ENCODE results near the gene GDF10.

Gene GDF10

GRCh38 chr10:47335906-47336305 lies 35.9 kb downstream of the GDF10 start:
- no peaks in the 10 kb centered on the region for H4K20me1 ChIP-seq (ENCODE audit: insufficient read depth, low read length)
- no peaks in the 10 kb centered on the region for H3K36me3 ChIP-seq (replicated peaks; ENCODE audit: insufficient read depth, low read length)
- no peak overlapping the region for H3K27ac ChIP-seq (ENCODE audit: low read length)
- TF ChIP-seq EZH2 (optimal IDR thresholded peaks at IDR 0.05; ENCODE audit: low read depth, low read length) = no peak
- TF ChIP-seq EZH2phosphoT487 (IDR thresholded peaks at IDR 0.05; ENCODE audit: low read length) = no peak
- TF ChIP-seq CTCF (IDR thresholded peaks at IDR 0.05; ENCODE audit: low read length) = no peak
- H3K9ac ChIP-seq (ENCODE audit: low read length) = no peak overlapping the region
- H3K79me2 ChIP-seq (ENCODE audit: low read length) = no peaks in the 10 kb centered on the region
- H3K27me3 ChIP-seq (replicated peaks; ENCODE audit: insufficient read depth, low read length) = no peaks in the 10 kb centered on the region; the same call in 1 of the 2 replicates
- no peaks in the 10 kb centered on the region for H3K9me3 ChIP-seq (replicated peaks; ENCODE audit: insufficient read depth, low read length)
- no peak overlapping the region for H2AFZ ChIP-seq (ENCODE audit: low read length)
- H3K4me1 ChIP-seq (ENCODE audit: low read length) = no peaks in the 10 kb centered on the region
- no peaks in the 10 kb centered on the region for H3K9me2 ChIP-seq (replicated peaks; ENCODE audit: insufficient read depth, low read length)
- H3F3A ChIP-seq (ENCODE audit: insufficient read depth, low read length) = no peaks in the 10 kb centered on the region
- H3K4me3 ChIP-seq (ENCODE audit: low read length) = no peak overlapping the region
- DNase-seq = no peak
- H3K4me2 ChIP-seq (ENCODE audit: low read depth, low read length) = no peak overlapping the region

- Histone ChIP-seq H3K4me1 (ENCODE audit: low read length) (no peaks in the 10 kb centered on the region), H3K4me3 (ENCODE audit: low read length) (no peak overlapping the region), H3K4me2 (ENCODE audit: low read depth, low read length) (no peak overlapping the region), H3F3A (ENCODE audit: insufficient read depth, low read length) (no peaks in the 10 kb centered on the region), H3K9me3 (replicated peaks; ENCODE audit: insufficient read depth, low read length) (no peaks in the 10 kb centered on the region), H3K79me2 (ENCODE audit: low read length) (no peaks in the 10 kb centered on the region), H3K27ac (ENCODE audit: low read length) (no peak overlapping the region), H2AFZ (ENCODE audit: low read length) (no peak overlapping the region), H4K20me1 (ENCODE audit: insufficient read depth, low read length) (no peaks in the 10 kb centered on the region), H3K36me3 (replicated peaks; ENCODE audit: insufficient read depth, low read length) (no peaks in the 10 kb centered on the region), H3K27me3 (replicated peaks; ENCODE audit: insufficient read depth, low read length) (no peaks in the 10 kb centered on the region; the same call in 1 of the 2 replicates), H3K9ac (ENCODE audit: low read length) (no peak overlapping the region), H3K9me2 (replicated peaks; ENCODE audit: insufficient read depth, low read length) (no peaks in the 10 kb centered on the region)
- TF ChIP-seq EZH2phosphoT487 (IDR thresholded peaks at IDR 0.05; ENCODE audit: low read length) (no peak), CTCF (IDR thresholded peaks at IDR 0.05; ENCODE audit: low read length) (no peak), EZH2 (optimal IDR thresholded peaks at IDR 0.05; ENCODE audit: low read depth, low read length) (no peak)
- no peak for DNase-seq
These were observed 36.6 kb downstream of the GDF10 start for GRCh38 chr10:47336387-47337134.

- H3K79me2 ChIP-seq (ENCODE audit: low read length) = no peaks in the 10 kb centered on the region
- H3K9ac ChIP-seq (ENCODE audit: low read length) = no peak overlapping the region
- no peaks in the 10 kb centered on the region; the same call in 1 of the 2 replicates for H3K27me3 ChIP-seq (replicated peaks; ENCODE audit: insufficient read depth, low read length)
- no peak overlapping the region for H3K4me3 ChIP-seq (ENCODE audit: low read length)
- no peaks in the 10 kb centered on the region for H3F3A ChIP-seq (ENCODE audit: insufficient read depth, low read length)
- H3K4me2 ChIP-seq (ENCODE audit: low read depth, low read length) = no peak overlapping the region
- no peak overlapping the region for H3K27ac ChIP-seq (ENCODE audit: low read length)
- H3K9me3 ChIP-seq (replicated peaks; ENCODE audit: insufficient read depth, low read length) = no peaks in the 10 kb centered on the region
- no peak overlapping the region for H2AFZ ChIP-seq (ENCODE audit: low read length)
- no peak for DNase-seq
- H3K4me1 ChIP-seq (ENCODE audit: low read length) = no peaks in the 10 kb centered on the region
- TF ChIP-seq EZH2phosphoT487 (IDR thresholded peaks at IDR 0.05; ENCODE audit: low read length) (no peak), EZH2 (optimal IDR thresholded peaks at IDR 0.05; ENCODE audit: low read depth, low read length) (no peak), CTCF (IDR thresholded peaks at IDR 0.05; ENCODE audit: low read length) (no peak)
- H3K36me3 ChIP-seq (replicated peaks; ENCODE audit: insufficient read depth, low read length) = no peaks in the 10 kb centered on the region
- H4K20me1 ChIP-seq (ENCODE audit: insufficient read depth, low read length) = no peaks in the 10 kb centered on the region
- no peaks in the 10 kb centered on the region for H3K9me2 ChIP-seq (replicated peaks; ENCODE audit: insufficient read depth, low read length)
These were observed 37.3 kb downstream of the GDF10 start for GRCh38 chr10:47337310-47337709.
